Stimulated activated CD4-positive, alpha-beta T cell treated with anti-CD3 and anti-CD28 coated beads, Interleukin-1b, Interleukin-23, amount 100 ng/mL, for 24 hours (primary cell): ENCODE data around the gene LGI2.
"Not testable (repeated sequence)": the region's sequence is repeated elsewhere in the genome, so short reads cannot be mapped to it uniquely, and the experiment has no call there.

ENCODE experiments used
- DNase-seq, 4 experiments: peaks; one replicate each; pipeline ENCODE4 v3.0.0-alpha.2; 2020; ENCODE audit warnings: low read depth in 4 of 4, low spot score in 1 of 4

LGI2 gene

DNA sequence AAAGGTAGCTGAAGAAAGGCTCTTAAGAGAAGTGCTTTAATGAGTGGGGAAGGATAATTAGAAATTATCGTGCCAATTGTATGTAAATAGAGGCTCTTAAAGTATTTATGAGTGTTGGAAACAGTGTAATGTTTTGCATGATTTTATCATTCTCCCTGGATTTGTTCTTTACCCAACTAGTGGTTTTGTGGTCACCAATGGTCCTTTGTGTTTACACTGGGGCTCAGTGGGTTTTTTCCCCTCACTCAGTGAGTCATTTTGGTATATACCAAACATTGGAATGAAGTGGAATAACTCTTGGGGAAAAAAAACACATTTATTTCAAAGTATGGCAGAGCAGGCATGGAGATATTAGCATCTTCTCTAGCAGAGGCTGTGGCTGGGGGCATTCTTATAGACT, 20.8 kb upstream of the LGI2 start:
- DNase-seq = no peak

DNA sequence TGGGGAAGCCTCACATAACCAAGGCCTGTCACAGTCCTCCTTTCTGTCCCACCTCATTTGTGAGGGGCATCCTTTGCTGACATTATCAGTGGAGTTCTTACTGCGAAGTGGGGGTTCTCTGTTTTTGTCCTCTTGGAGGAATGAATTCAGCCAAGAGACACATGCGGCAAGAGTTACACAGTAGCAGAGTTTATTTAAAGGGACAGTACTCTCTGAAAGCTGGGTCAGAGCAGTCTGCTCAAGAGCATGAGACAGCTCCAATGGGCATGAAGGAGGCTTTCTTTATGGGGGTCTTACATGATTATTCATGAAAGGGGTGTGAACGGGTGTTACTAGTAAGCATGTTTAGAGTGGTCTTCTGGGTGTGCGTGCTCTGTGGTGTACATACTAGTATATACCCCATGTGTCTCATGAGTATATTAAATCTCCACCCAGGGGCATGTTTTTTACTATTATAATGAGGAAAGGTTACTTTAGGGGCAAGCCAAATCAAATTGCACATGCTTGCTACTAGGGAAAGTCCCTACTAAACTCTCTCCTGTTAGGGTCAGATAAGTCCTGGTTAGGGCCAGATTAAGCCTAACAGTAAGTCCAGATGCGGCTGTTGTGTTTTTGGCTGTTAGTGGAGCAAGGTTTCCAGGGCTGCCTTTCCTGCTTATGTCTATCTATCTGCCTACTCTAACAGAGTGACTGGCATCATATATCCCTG, 19.8 kb upstream of the LGI2 start:
- DNase-seq = no peak

DNA sequence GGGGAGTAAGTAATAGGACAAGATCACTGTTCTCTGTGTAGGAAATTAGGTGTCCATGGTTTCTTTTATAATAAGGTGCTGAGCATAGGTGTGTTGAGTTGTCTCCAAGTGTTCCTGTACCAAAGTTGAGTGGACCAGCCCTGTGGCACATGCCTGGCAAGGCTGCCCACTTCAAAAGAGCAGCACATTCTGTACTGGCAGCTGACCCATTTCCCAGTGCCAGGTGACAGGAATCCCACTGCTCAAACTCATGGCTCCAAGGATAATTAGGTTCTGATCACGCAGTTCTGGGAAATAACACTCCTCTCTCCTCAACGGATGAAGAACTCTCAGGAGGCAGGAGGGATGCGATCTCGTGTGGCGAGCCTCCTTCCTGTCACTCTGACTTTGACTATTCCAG, 12.8 kb upstream of the LGI2 start:
- DNase-seq = no peak

DNA sequence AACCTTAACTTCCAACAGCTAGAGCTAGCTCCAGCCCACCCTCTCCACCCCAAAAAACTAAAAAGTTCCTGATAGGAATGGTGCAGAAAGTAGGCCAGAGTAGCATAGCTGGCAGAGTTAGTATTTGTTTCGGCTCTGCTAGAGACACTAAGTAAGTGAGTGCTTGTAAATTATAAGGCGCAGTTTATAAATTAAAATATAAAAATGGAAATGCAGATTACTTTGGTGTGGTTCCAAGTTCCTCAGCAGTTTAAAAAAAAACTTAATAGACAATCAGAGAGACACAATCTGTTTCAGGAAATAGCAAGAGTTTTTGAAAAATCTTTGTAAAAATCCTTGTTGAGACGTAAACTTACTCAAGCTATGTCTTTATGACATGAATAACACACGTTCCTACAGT, 2.8 kb upstream of the LGI2 start:
- no peak for DNase-seq

DNA sequence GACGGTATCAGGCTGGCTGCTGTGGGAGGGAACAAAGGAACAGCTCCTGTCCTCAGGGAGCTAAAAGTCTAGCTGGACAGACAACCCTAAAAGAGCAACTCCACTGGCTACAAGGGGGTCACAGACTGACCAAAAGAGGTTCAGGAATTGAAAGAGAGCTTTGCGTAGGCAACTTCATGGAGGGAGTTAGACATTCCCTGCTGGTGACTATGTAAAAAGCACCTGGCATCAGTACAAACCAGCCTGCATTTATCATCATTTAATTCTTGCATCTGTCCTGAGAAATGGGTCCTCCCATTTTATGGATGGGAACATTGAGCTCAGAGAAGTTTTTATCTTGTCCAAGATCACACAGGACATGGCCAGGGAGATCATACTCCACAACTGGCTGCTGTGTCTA, 1.4 kb upstream of the LGI2 start:
- no peak for DNase-seq

DNA sequence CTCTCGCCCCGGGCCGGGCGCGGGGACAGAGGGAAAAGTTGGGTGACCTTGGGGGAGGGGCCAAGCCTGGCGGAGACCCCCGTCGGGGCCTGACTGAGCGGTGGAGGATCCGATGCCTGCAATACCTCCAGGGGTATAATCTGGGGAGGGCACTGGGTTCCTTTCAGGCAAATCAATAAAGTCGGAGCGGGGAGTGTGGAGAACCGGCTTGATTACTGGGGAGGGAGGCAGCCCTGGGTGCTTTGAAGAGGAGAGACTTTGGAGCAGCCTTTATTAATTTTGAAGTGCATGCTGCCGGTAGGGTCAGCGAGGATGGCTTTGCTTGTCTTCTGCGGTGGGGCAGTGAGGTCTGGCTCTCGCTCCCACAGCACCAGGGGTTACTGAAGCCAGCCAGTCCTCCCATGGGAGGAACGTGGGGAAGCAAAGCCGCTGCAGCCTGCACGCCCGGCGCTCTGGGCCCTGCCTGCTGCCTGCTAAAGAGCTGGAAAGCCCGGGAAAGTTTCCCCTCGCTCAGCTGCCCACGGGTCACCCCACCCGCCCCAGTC, 403 bp upstream of the LGI2 start:
- DNase-seq = no peak

DNA sequence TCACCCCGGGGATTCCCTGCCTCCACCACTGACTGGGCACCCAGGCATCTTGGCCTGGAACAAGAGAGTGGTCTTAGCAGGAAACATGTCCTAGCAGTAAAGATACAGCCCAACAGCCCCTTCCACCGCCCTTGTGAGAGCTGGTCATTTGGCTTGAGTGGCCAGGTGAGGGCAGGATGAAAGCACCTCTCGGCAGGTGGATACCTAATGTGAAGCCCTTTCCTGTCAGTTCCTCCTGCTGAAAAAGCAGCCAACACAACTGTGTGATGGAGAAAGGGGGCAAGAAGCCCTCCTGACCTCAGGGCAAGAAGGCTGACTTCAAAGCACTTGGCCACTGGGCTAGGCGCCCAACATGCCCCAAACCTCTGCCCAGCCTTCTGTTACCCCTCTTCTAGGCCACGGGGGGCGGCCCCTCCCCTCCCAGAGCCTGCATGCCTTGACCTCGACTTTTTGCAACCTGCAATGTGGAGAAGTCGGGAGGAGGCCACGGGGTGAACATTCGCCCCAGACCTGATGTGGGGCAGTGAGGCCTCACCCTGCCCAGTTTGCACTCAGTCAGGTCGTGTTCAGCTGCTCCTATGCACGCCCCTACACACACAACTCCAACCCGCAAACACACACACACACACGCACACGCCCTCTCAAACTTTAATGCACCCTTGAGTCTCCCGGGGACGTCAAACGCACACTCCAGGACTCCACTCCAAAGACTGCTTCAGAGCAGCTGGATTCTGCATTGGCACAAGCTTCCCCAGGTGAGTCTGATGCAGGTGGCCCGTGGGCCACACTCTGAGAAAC, 1.1 kb downstream of the LGI2 start:
- DNase-seq = no peak

DNA sequence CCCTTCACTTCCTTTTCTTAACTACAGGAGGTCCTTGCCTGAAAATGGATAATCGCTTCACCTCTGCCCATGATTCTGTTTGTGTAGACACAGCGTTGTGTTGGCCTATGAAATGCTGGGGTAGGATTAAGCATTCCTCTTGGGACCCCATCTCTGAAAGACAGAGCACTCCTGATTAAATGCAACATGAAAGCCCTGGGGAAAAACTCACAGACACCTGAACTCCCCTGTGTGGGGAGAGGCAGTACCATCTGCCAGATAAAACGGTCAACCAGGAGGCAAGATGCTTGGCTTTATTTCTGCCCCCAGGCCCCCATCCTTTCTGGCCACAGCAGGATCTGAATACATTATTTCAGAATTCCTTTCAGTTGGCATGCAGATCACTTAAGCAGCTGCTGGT, 1.9 kb downstream of the LGI2 start:
- no peak for DNase-seq

DNA sequence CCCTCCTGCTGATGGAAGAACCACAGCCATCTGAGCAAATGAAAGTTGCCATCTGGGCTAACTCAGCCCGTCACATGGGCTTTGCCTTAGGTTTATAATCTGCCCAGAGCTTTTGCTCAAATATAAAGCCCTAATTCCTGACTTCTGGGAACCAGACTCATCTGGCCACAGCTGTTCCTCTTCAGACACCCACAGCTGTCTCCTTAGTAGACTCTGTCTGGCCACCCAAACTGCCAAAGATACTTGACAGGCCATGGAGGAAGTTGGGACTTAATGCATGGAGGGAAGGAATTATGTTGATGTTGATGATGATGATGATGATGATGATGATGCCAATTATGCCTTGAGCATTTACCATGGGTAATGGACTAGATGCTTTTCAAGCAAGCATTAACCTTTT, 8.0 kb downstream of the LGI2 start:
- no peak for DNase-seq

DNA sequence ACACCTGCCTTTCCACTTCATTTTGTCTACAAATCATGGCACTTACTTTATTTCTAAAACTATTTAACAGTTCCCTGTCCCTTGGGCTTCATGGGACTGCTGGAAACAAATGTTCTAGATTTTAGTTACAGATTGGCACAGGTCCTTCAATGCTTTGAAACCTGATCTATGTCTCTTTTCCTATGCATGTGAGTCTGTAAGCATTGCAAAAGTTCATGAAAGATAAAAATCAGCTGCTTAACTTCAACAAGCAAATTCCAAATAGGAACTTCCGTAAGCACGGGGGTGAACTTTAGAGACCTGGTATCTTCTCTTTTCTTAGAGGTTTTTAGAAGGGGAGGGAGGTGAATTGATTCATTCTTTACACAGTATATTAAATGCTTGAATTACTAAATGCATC, 9.5 kb downstream of the LGI2 start:
- no peak for DNase-seq

DNA sequence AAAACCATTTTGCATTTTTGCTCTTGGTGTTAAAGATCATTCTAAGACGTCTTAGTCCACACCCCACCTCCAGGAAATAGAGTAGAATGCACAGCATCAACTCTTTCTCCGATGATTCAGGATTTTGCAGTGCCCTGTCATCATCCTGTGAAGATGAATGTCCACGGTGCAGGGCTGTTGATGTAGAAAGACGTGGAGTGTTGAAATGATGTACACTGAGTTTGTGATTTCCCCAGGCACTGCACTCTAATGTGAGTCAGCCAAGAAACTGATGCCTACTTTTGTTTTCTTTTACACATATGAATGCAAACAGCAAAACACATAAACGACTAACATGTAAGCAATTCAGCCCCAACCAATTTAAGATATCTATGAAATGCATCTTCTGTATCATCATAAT, 10.5 kb downstream of the LGI2 start:
- DNase-seq = no peak

DNA sequence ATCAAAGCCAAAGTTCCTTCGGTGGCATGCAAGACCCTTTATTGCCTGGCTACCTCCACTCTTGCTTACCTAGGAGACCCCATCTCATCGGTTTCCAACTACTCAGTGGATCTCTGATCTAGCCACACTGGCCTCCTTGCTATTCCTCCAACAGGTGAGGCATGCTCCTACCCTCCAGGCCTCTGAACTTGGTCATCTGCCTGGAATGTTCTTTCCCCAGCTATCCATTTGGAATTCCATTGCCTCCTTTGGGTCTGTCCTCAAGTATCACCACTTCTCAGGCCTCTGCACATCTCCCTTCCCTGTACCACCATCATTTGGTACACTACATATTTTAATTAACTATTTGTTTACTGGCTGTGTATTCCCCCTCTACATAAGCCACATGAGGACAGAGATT, 11.2 kb downstream of the LGI2 start:
- no peak for DNase-seq

DNA sequence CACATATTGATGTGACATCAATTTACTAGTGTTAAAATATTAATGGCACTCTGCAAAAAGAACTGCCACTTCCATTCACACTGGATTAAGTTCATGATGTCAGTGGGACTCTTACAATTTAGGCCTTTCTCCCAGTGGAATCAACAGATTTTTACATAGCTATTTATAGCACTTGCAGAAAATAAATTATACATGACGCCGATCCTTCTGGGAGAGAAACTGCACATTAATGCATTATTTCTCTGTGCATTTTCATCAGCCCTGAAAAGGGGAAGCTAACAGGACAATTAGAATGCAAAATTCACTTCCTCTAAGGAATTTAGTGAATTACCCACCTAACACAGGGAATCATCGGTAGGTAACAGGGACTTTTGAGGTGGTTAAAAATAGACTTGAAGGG, 15.7 kb downstream of the LGI2 start:
- no peak for DNase-seq

DNA sequence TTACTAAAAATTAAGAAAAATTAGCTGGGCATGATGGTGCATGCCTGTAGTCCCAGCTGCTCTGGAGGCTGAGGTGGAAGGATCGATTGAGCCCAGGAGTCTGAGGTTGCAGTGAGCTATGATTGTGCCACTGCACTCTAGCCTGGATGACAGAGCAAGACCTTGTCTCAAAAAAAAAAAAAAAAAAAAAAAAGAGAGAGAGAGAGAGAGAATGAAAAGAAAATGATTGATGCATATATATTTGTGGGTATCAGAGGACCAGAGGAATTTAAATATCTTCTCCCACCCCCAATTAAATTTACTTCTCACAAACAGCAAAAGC, 16.1 kb downstream of the LGI2 start:
- not testable (repeated sequence) for DNase-seq

DNA sequence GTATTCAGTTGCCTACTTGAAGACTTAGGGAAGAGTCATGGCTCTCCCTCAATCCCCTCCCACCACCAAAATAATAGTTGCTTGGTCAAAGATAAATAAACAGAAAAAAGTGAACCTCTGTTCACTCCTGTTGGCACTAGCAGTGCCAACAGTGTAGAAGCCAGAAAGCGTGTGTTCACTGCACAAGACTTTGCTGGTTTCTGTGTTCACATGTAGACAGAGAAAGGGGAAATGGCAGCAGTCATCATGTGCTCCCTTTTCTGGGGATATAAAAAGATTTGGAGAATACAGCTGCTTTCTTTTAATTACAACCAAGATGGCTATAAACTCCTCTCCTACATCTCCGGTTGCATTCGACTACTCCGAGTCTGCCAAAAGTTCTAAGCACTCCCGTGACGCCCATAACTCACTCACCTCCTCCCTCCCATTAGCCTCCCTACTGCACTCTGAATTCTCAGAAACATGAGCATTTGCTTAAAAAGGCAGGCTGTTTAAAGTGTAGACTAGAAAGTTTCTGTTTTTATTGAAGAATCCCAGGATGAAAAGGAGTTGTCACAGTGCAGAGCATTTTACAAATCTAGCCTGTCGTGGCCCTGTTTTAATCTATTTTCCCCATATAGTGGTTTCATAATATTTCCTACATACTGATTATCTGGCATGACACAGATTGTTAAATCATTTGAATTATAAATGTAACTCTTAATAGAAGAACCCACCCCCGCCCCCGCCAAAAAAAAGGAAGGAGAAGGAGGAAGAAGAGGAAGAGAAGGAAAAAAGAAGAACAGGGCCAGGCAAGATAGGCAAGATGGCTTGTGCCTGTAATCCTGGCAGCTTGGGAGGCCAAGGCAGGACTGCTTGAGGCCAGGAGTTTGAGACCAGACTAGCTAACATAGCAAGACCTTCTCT, 16.7 kb downstream of the LGI2 start:
- DNase-seq = no peak

DNA sequence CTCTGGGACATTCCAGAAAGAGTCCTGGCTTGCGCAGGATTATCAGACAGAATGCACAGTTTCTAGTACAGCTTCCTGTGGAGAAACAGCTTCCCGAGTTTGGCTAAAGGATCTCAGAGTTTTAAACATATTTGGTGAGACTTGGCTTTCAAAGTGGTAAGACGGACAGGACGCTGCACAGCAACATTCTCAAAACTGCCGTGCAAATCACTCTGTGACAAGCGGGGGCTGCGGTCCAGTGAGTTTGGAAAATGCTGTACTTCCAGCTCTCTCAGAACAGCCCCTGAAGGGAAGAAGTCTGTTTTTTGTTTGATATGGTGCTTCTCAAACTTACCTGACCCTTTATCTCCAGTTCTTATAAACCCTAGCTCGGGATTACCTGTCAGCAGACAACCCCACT, 18.1 kb downstream of the LGI2 start:
- no peak for DNase-seq

DNA sequence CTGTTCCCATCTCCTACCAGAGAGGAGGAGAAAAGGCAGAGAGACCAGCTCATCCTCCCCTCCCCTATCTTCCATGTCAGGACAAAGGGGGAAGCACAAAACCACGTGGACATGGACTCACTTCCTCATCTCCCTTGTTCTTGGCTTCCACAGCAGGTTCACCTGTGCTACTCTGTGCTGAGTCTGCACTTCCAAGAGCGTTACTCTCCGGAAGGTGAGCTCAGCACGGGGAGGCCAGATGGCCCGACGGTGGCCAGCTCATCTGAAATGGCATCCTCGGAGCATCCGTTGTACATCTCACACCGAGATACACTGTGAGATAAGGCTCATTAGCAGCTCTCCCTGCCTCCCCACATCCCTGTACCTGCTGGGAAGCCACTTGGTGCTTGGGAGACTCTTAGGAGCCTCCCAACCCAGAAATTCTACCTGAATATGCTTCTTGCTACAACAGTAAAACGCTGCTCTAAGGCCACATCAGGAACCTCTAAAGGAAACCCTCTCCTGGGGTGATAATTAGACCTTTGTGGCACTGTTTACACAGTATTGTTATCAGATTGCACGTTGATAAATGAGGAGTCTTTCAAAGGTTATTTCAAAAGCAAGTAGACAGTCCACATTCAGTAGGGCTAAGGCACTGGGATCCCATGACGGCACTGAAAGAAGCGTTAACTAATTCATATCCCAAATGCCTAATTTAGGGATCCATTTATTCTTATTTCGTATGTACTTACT, 19.4 kb downstream of the LGI2 start:
- DNase-seq = no peak

DNA sequence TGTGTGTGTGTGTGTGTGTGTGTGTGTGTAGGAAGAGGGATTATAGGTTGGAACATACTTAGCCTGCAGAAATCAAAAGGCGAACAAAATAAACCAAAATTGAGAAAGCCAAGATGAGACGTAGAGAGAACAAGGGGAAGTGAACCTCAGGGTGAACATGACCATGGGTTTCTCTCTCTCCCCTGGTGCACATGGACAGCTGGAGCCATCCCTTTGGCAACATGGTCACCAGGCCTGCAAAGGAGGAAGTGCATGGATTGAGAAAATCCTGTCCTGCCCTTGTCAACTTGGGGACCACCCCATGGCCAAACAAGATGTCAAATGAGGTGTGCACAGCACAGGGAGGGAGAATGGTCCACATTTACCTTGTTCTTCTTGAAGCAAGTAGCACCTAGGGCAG, 23.1 kb downstream of the LGI2 start:
- DNase-seq = no peak

DNA sequence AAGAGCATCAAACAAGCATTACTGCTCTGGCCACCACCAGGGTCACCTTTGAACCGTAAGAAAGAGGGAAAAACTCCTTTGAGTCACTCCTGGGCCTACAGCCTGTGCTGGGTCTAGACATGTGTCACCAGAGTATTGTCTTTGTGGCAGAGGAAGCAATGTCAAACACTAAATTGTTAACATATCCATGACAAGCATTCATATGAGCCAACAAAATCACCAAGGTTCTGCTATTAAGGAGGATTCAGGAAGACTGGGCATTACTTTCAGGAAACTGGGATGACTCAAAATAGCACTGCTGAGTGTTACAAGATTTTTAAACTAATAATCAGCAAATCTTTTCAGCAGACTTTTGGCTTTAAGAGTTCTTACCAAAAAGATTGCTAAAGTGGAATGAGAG, 28.1 kb downstream of the LGI2 start:
- no peak for DNase-seq

DNA sequence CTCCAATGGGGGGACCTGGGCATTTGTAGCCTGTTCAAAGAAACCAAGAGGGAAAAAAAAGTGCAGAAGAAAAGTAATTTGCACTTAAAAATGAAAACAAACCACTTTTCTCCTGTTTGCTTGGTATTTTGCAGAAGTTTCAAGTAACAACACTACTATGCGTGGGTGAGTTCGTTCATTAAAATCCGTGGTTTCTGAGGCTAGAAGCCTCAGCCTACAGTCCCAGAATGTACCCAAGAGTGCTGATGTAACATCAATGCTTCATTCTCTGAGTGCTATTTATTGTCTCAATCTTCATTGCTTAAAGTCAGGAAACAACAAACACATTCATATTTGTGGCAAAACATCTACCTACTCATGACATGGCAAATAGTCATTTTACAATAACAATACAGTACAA, 29.2 kb downstream of the LGI2 start:
- no peak for DNase-seq

DNA sequence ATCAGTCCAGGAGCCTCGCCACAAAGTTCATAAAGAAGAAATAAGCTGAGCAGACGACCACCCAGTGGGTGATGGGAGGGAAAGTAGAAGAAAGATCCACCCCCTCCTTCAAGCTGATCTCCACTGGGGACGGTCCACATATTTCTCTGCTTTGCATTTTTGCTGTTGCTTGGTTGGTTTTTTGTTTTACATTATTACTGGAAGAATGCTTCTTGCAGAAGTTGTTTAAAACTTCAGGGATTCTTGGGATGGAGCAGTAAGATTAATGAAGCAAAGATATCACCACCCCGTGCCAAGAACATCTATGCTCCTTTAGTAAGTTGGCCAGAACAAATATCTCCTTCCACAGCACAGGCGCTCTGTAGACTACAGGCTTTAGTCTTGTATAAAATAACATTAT, 30.1 kb downstream of the LGI2 start:
- DNase-seq = no peak
